Activated CD8-positive, alpha-beta T cell treated with anti-CD3 and anti-CD28 coated beads for 36 hours (primary cell): ENCODE measurements around the gene PIGS. TPM values are rescaled to one million over a fixed set of nuclear protein-coding genes. Genes with fewer than 3 reads are reported as not detected.
"Not testable (repeated sequence)": the region's sequence is repeated elsewhere in the genome, so short reads cannot be mapped to it uniquely, and the experiment has no call there.

Experiments
- ATAC-seq: fragments of 200-7000 bp; cut with Tn5 transposase; one replicate; pipeline ENCODE4 v1.10.0; 2021; ENCODE audit warnings: mild to moderate bottlenecking, moderate library complexity
- CTCF ChIA-PET: fragments of 350-600 bp; sonication (Branson Sonifier 250); formaldehyde crosslinking; loops from one replicate; lab custom pipeline; 2021; ENCODE audit warnings: antibody characterized with exemption; lab: Charles Lee
- POLR2A ChIA-PET: fragments of 350-600 bp; sonication (Branson Sonifier 250); formaldehyde crosslinking; loops from one replicate; lab custom pipeline; 2021; ENCODE audit warnings: antibody characterized with exemption; lab: Charles Lee
- DNase-seq: peaks from one replicate; pipeline ENCODE4 v3.0.0-alpha.2; 2020
- H3K27ac Mint-ChIP-seq: one replicate; pipeline ENCODE4 v1.8.0; 2021; ENCODE audit warnings: mild to moderate bottlenecking, mixed read lengths
- H3K27me3 Mint-ChIP-seq: one replicate; pipeline ENCODE4 v1.8.0; 2021; ENCODE audit warnings: mixed read lengths
- H3K36me3 Mint-ChIP-seq: one replicate; pipeline ENCODE4 v1.8.0; 2021; ENCODE audit warnings: low read depth, mixed read lengths
- H3K4me1 Mint-ChIP-seq: one replicate; pipeline ENCODE4 v1.8.0; 2021; ENCODE audit warnings: low read depth, mixed read lengths
- H3K4me3 Mint-ChIP-seq: one replicate; pipeline ENCODE4 v1.8.0; 2021; ENCODE audit warnings: mild to moderate bottlenecking, moderate library complexity, mixed read lengths
- H3K9me3 Mint-ChIP-seq: one replicate; pipeline ENCODE4 v1.8.0; 2021; ENCODE audit warnings: mixed read lengths
- CTCF ChIP-seq: fragments of 200-600 bp; IDR thresholded peaks from one replicate; pipeline ENCODE4 v1.8.0; 2022; ENCODE audit warnings: antibody characterized with exemption, mild to moderate bottlenecking
- intact Hi-C: fragments of 100-400 bp; cut with micrococcal nuclease; formaldehyde crosslinking; loops from one replicate; pipeline ENCODE4 v1.10.0; 2022
- total RNA-seq, 2 experiments: library from RNA; stranded (reverse); gene quantifications; one replicate each; pipeline ENCODE4 v1.2.3, GENCODE V29; 2021

Gene PIGS
- total RNA-seq, 2 experiments from 2014 or later: 33.8 to 36.9 TPM

- Mint-ChIP-seq H3K9me3 (no peaks in the 10 kb centered on the region), H3K27ac (no peak overlapping the region), H3K27me3 (no peaks in the 10 kb centered on the region), H3K4me3 (no peak overlapping the region), H3K36me3 (peaks cover 34% of the 10 kb centered on the region), H3K4me1 (no peaks in the 10 kb centered on the region)
- intact Hi-C loops: loop anchor here (5.0 kb wide), 1 partner anchor 118 kb away; no protein-coding TSS in a partner anchor
- DNase-seq (no peak), ATAC-seq (no peak)
- TF ChIP-seq CTCF: no peak
- ChIA-PET POLR2A (interaction anchor here (0.6 to 1.4 kb wide), 10 partner anchors 8 to 91 kb away, joined by 3 to 4 read pairs (median 3); partner anchors contain the start of gene BLTP2), CTCF (interaction anchor here (0.8 to 3.5 kb wide), 4 partner anchors 17 to 63 kb away, joined by 3 to 18 read pairs (median 5); partner anchors contain the start of gene PIGS)
Observed at GRCh38 chr17:28610376-28610775, 39.1 kb upstream of the PIGS start.

- not testable (repeated sequence) for H3K36me3 Mint-ChIP-seq, H3K27ac Mint-ChIP-seq, H3K4me1 Mint-ChIP-seq
Observed at GRCh38 chr17:28604031-28604430, 32.7 kb upstream of the PIGS start.

GRCh38 chr17:28599311-28600184 lies 28.2 kb upstream of the PIGS start:
- POLR2A ChIA-PET: interaction anchor here (0.6 to 6.0 kb wide), 14 partner anchors 9 to 62 kb away, joined by 3 to 58 read pairs (median 4); partner anchors contain the start of genes ALDOC, PIGS, SDF2 and SUPT6H
- intact Hi-C loops: no loop called here

More at GRCh38 chr17:28604031-28604430, 32.7 kb upstream of the PIGS start:
- H3K27me3 Mint-ChIP-seq, DNase-seq, POLR2A ChIA-PET, H3K9me3 Mint-ChIP-seq, CTCF ChIA-PET, intact Hi-C loops, H3K4me3 Mint-ChIP-seq, ATAC-seq: not testable (repeated sequence)

GRCh38 chr17:28598799-28599310 lies 27.5 kb upstream of the PIGS start, which contains the start of gene SPAG5:
TSS of gene SPAG5 (minus strand) at chr17:28599025. CDS start at chr17:28598946, 79 bp downstream.
- CTCF ChIA-PET: interaction anchor here (0.8 to 1.5 kb wide), 10 partner anchors 14 to 50 kb away, joined by 3 to 7 read pairs (median 4); partner anchors contain the start of genes ALDOC and PIGS
- no peak for TF ChIP-seq CTCF
- Mint-ChIP-seq H3K9me3 (no peaks in the 10 kb centered on the region), H3K27ac (peak within 1 kb of the TSS; percentile 91), H3K36me3 (peaks cover 18% of the 10 kb centered on the region), H3K27me3 (no peaks in the 10 kb centered on the region), H3K4me1 (peaks cover 17% of the 10 kb centered on the region), H3K4me3 (peak within 1 kb of the TSS; percentile 88)
- intact Hi-C loops: no loop called here
- DNase-seq (peak; percentile 97), ATAC-seq (peak; percentile 92)
- POLR2A ChIA-PET: interaction anchor here (0.6 to 6.0 kb wide), 16 partner anchors 10 to 126 kb away, joined by 3 to 58 read pairs (median 4); partner anchors contain the start of genes ALDOC, BLTP2, PIGS and SDF2

More at GRCh38 chr17:28599311-28600184, 28.2 kb upstream of the PIGS start:
- peak overlapping the region; percentile 88 for H3K4me3 Mint-ChIP-seq
- TF ChIP-seq CTCF: no peak
- H3K9me3 Mint-ChIP-seq: no peaks in the 10 kb centered on the region
- CTCF ChIA-PET: interaction anchor here (0.8 to 1.5 kb wide), 4 partner anchors 13 to 50 kb away, joined by 3 to 5 read pairs (median 4); partner anchors contain the start of gene PIGS
- ATAC-seq (peak; percentile 78), DNase-seq (peak; percentile 90)
- no peaks in the 10 kb centered on the region for H3K27me3 Mint-ChIP-seq
- peaks cover 17% of the 10 kb centered on the region for H3K36me3 Mint-ChIP-seq
- peaks cover 17% of the 10 kb centered on the region for H3K4me1 Mint-ChIP-seq
- H3K27ac Mint-ChIP-seq: peak overlapping the region; percentile 91

- H3K9me3 Mint-ChIP-seq: no peaks in the 10 kb centered on the region
- peaks cover 17% of the 10 kb centered on the region for H3K4me1 Mint-ChIP-seq
- no peak for TF ChIP-seq CTCF
- peak overlapping the region; percentile 91 for H3K27ac Mint-ChIP-seq
- CTCF ChIA-PET: interaction anchor here (1.0 to 2.7 kb wide), 8 partner anchors 15 to 50 kb away, joined by 3 to 7 read pairs (median 4); partner anchors contain the start of gene ALDOC
- H3K4me3 Mint-ChIP-seq: peak overlapping the region; percentile 88
- POLR2A ChIA-PET: interaction anchor here (0.6 to 6.0 kb wide), 15 partner anchors 9 to 127 kb away, joined by 3 to 58 read pairs (median 4); partner anchors contain the start of genes ALDOC, BLTP2, SDF2 and SUPT6H
- ATAC-seq (peak; percentile 6), DNase-seq (no peak)
- H3K27me3 Mint-ChIP-seq: no peaks in the 10 kb centered on the region
- intact Hi-C loops: no loop called here
- peaks cover 19% of the 10 kb centered on the region for H3K36me3 Mint-ChIP-seq
Observed at GRCh38 chr17:28598389-28598788, 27.1 kb upstream of the PIGS start.
